Measurements from ENCODE around the gene LSM4. TPM values are rescaled to one million over a fixed set of nuclear protein-coding genes. Genes with fewer than 3 reads are reported as not detected.
A peak's percentile ranks its signal among the peaks of the same experiment; 100 is the strongest.
"Not testable (repeated sequence)": the region's sequence is repeated elsewhere in the genome, so short reads cannot be mapped to it uniquely, and the experiment has no call there.

The LSM4 gene
- total and polyA plus RNA-seq, 5 donors: 55.6 to 131 (median 65.7) TPM

- no peak overlapping the region for H3K27ac ChIP-seq (ENCODE audit: low read length)
- no peak for DNase-seq
- WGBS: 92% methylated on average over 8 of the region's 8 CpGs
- no peaks in the 10 kb centered on the region for H3K4me1 ChIP-seq (ENCODE audit: control insufficient read depth, insufficient read depth, low read length)
- no peak for ATAC-seq
- H3K4me3 ChIP-seq (ENCODE audit: low read length): no peak overlapping the region
- no peaks in the 10 kb centered on the region for H3K27me3 ChIP-seq (ENCODE audit: control insufficient read depth, insufficient read depth)
- H3K9me3 ChIP-seq (ENCODE audit: control insufficient read depth, low read length): no peaks in the 10 kb centered on the region
- intact Hi-C loops (cut with DNase I): loop anchor here in 2 of 4 donors (5.0 kb wide), 2 partner anchors 44 to 59 kb away; partner anchors contain the start of gene LRRC25 (in 1 of the 2)
These were observed 30.6 kb upstream of the LSM4 start for GRCh38 chr19:18353378-18354005.

GRCh38 chr19:18351544-18351943 is 28.7 kb upstream of the LSM4 start:
- Histone ChIP-seq H3K27me3 (ENCODE audit: control insufficient read depth, insufficient read depth) (no peaks in the 10 kb centered on the region), H3K4me3 (ENCODE audit: low read length) (no peak overlapping the region), H3K9me3 (ENCODE audit: control insufficient read depth, low read length) (no peaks in the 10 kb centered on the region), H3K4me1 (ENCODE audit: control insufficient read depth, insufficient read depth, low read length) (no peaks in the 10 kb centered on the region), H3K27ac (ENCODE audit: low read length) (no peak overlapping the region)
- intact Hi-C loops (cut with DNase I): loop anchor here in 2 of 4 donors (5.0 kb wide), 2 partner anchors 46 to 61 kb away; partner anchors contain the start of gene LRRC25 (in 1 of the 2)
- DNase-seq: no peak
- ATAC-seq: no peak
- 91% methylated on average over 7 of the region's 7 CpGs for WGBS

GRCh38 chr19:18350490-18350889 is 27.6 kb upstream of the LSM4 start:
- ATAC-seq (no peak), DNase-seq (no peak)
- no peaks in the 10 kb centered on the region for H3K9me3 ChIP-seq (ENCODE audit: control insufficient read depth, low read length)
- H3K4me3 ChIP-seq (ENCODE audit: low read length): no peak overlapping the region
- intact Hi-C loops (cut with DNase I): loop anchor here in 2 of 4 donors (5.0 kb wide), 2 partner anchors 47 to 62 kb away; partner anchors contain the start of gene LRRC25 (in 1 of the 2)
- no peak overlapping the region for H3K27ac ChIP-seq (ENCODE audit: low read length)
- WGBS: 85% methylated on average over 9 of the region's 9 CpGs
- no peaks in the 10 kb centered on the region for H3K27me3 ChIP-seq (ENCODE audit: control insufficient read depth, insufficient read depth)
- no peaks in the 10 kb centered on the region for H3K4me1 ChIP-seq (ENCODE audit: control insufficient read depth, insufficient read depth, low read length)

- H3K27ac ChIP-seq (ENCODE audit: low read length): no peak overlapping the region
- H3K27me3 ChIP-seq (ENCODE audit: control insufficient read depth, insufficient read depth): no peaks in the 10 kb centered on the region
- intact Hi-C loops (cut with DNase I): loop anchor here (2.0 to 10.0 kb wide), 4 partner anchors 48 to 63 kb away; partner anchors contain the start of gene LRRC25 (in 1 of the 4)
- H3K4me1 ChIP-seq (ENCODE audit: control insufficient read depth, insufficient read depth, low read length): no peaks in the 10 kb centered on the region
- DNase-seq (peak; percentile 34 to 76 (median 69)), ATAC-seq (peak in 1 of 2 donors; percentile 66)
- H3K4me3 ChIP-seq (ENCODE audit: low read length): no peak overlapping the region
- no peaks in the 10 kb centered on the region for H3K9me3 ChIP-seq (ENCODE audit: control insufficient read depth, low read length)
- 62% methylated on average over 12 of the region's 12 CpGs for WGBS
These were observed 26.8 kb upstream of the LSM4 start for GRCh38 chr19:18349524-18350128.

GRCh38 chr19:18348818-18349339 is 26.0 kb upstream of the LSM4 start:
- not testable (repeated sequence) for DNase-seq; H3K4me3 ChIP-seq (ENCODE audit: low read length); ATAC-seq; H3K4me1 ChIP-seq (ENCODE audit: control insufficient read depth, insufficient read depth, low read length); H3K27me3 ChIP-seq (ENCODE audit: control insufficient read depth, insufficient read depth); H3K27ac ChIP-seq (ENCODE audit: low read length); H3K9me3 ChIP-seq (ENCODE audit: control insufficient read depth, low read length)
- intact Hi-C loops (cut with DNase I): loop anchor here in 3 of 4 donors (2.0 to 10.0 kb wide), 3 partner anchors 56 to 63 kb away; no protein-coding TSS in a partner anchor
- 87% methylated on average over 6 of the region's 6 CpGs for WGBS

GRCh38 chr19:18348171-18348570 is 25.3 kb upstream of the LSM4 start:
- intact Hi-C loops (cut with DNase I): loop anchor here in 3 of 4 donors (2.0 to 10.0 kb wide), 3 partner anchors 57 to 64 kb away; no protein-coding TSS in a partner anchor
- no peak overlapping the region for H3K27ac ChIP-seq (ENCODE audit: low read length)
- no peak overlapping the region for H3K4me3 ChIP-seq (ENCODE audit: low read length)
- no peaks in the 10 kb centered on the region for H3K27me3 ChIP-seq (ENCODE audit: control insufficient read depth, insufficient read depth)
- DNase-seq (no peak), ATAC-seq (peak in 1 of 2 donors; percentile 13)
- WGBS: 91% methylated on average over 17 of the region's 17 CpGs
- no peaks in the 10 kb centered on the region for H3K4me1 ChIP-seq (ENCODE audit: control insufficient read depth, insufficient read depth, low read length)
- H3K9me3 ChIP-seq (ENCODE audit: control insufficient read depth, low read length): no peaks in the 10 kb centered on the region

- no peaks in the 10 kb centered on the region for H3K4me1 ChIP-seq (ENCODE audit: control insufficient read depth, insufficient read depth, low read length)
- H3K27me3 ChIP-seq (ENCODE audit: control insufficient read depth, insufficient read depth): no peaks in the 10 kb centered on the region
- H3K9me3 ChIP-seq (ENCODE audit: control insufficient read depth, low read length): no peaks in the 10 kb centered on the region
- no peak for DNase-seq
- H3K4me3 ChIP-seq (ENCODE audit: low read length): no peak overlapping the region
- intact Hi-C loops (cut with DNase I): loop anchor here in 2 of 4 donors (5.0 to 10.0 kb wide), 2 partner anchors 59 to 66 kb away; no protein-coding TSS in a partner anchor
- ATAC-seq: no peak
- no peak overlapping the region for H3K27ac ChIP-seq (ENCODE audit: low read length)
- WGBS: 68% methylated on average over 8 of the region's 8 CpGs
These were observed 23.2 kb upstream of the LSM4 start for GRCh38 chr19:18346091-18346490.

- ATAC-seq: no peak
- intact Hi-C loops (cut with DNase I): loop anchor here in 2 of 4 donors (5.0 to 10.0 kb wide), 2 partner anchors 60 to 67 kb away; no protein-coding TSS in a partner anchor
- WGBS: 94% methylated on average over 6 of the region's 6 CpGs
These were observed 22.4 kb upstream of the LSM4 start for GRCh38 chr19:18345296-18345695.

GRCh38 chr19:18344582-18344950 is 21.7 kb upstream of the LSM4 start:
- intact Hi-C loops (cut with DNase I): loop anchor here in 1 of 4 donors (10.0 kb wide), 1 partner anchor 60 kb away; no protein-coding TSS in a partner anchor
- Histone ChIP-seq H3K4me3 (ENCODE audit: low read length) (no peak overlapping the region), H3K27ac (ENCODE audit: low read length) (no peak overlapping the region), H3K27me3 (ENCODE audit: control insufficient read depth, insufficient read depth) (no peaks in the 10 kb centered on the region), H3K9me3 (ENCODE audit: control insufficient read depth, low read length) (no peaks in the 10 kb centered on the region), H3K4me1 (ENCODE audit: control insufficient read depth, insufficient read depth, low read length) (no peaks in the 10 kb centered on the region)
- ATAC-seq (no peak), DNase-seq (no peak)
- 68% methylated on average over 13 of the region's 13 CpGs for WGBS

More at GRCh38 chr19:18345296-18345695, 22.4 kb upstream of the LSM4 start:
- Histone ChIP-seq H3K27me3 (ENCODE audit: control insufficient read depth, insufficient read depth) (no peaks in the 10 kb centered on the region), H3K9me3 (ENCODE audit: control insufficient read depth, low read length) (no peaks in the 10 kb centered on the region), H3K4me1 (ENCODE audit: control insufficient read depth, insufficient read depth, low read length) (no peaks in the 10 kb centered on the region), H3K4me3 (ENCODE audit: low read length) (no peak overlapping the region), H3K27ac (ENCODE audit: low read length) (no peak overlapping the region)
- no peak for DNase-seq

GRCh38 chr19:18342090-18342632 is 19.3 kb upstream of the LSM4 start:
- Histone ChIP-seq H3K4me3 (ENCODE audit: low read length) (no peak overlapping the region), H3K27me3 (ENCODE audit: control insufficient read depth, insufficient read depth) (no peaks in the 10 kb centered on the region), H3K4me1 (ENCODE audit: control insufficient read depth, insufficient read depth, low read length) (no peaks in the 10 kb centered on the region), H3K9me3 (ENCODE audit: control insufficient read depth, low read length) (no peaks in the 10 kb centered on the region), H3K27ac (ENCODE audit: low read length) (no peak overlapping the region)
- no peak for DNase-seq
- intact Hi-C loops (cut with DNase I): loop anchor here in 1 of 4 donors (10.0 kb wide), 1 partner anchor 63 kb away; no protein-coding TSS in a partner anchor
- no peak for ATAC-seq
- 79% methylated on average over 8 of the region's 8 CpGs for WGBS
